Fibroblast of pulmonary artery (primary cell): ENCODE data around the gene RIT1.

Experiments
- DNase-seq: peaks from one replicate; pipeline ENCODE4 v3.0.0-alpha.2; 2010; ENCODE audit warnings: low read depth
- H3K4me3 ChIP-seq: replicated peaks from 2 replicates; pipeline ENCODE4 v1.5.1; 2011; ENCODE audit warnings: low read depth, mild to moderate bottlenecking, control low read depth, low read length, moderate library complexity
- CTCF ChIP-seq: IDR thresholded peaks from 2 replicates; pipeline ENCODE4 v1.5.1; 2011; ENCODE audit warnings: mild to moderate bottlenecking, control low read depth, low read length, inconsistent platforms; ENCODE audit errors: missing control alignments

RIT1 gene

DNA sequence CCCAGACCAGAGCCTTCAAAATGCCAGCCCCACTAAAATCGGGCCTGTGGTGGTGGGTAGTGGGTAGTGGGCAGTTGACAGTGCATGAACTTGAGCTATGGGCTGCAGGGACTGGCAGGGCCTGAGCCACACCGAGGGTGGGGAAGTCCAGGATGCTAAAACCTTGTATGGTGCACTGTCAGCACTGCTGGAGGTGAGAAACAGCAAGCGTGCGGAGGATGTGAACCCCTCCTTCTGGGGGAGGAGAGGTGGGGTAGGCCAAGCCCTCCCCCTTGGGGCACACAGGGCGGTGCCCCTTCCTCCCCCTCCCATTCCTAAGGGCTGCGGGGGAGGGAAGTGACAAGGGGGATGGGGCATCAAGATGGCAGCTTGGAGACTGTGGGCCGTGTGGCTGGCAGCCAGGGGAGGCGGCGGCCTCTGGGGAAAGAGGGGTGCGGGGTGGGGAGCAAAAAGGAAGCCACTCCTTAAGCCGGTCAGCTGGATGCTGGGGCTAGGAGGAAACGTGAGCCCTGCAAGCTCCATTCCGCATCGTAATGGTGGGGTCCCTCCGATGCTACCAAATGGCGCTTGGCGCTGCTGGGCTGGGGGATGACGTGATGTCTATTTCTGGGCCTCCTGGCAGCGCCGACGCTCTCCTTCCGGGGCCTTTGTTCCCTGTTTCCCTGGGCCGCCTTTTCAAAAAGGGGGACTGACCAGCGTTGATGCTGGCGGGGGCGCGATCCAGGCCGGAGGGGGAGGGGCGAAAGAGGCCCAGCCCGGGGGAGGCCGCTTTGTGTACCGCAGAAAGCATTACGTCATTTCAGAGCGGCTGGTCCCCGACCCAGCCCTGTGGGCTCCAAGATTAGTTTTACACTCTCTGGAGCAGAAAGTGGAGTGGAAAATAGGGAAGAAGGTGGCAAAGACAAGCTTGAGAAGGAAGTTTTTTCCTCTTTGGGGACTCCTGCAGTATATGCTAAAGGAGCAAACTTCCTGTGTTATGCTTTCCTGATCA, 51.0 kb downstream of the RIT1 start:
- H3K4me3 ChIP-seq = peak overlapping the region; percentile 72
- peak; percentile 90 for DNase-seq
- no peak for TF ChIP-seq CTCF

DNA sequence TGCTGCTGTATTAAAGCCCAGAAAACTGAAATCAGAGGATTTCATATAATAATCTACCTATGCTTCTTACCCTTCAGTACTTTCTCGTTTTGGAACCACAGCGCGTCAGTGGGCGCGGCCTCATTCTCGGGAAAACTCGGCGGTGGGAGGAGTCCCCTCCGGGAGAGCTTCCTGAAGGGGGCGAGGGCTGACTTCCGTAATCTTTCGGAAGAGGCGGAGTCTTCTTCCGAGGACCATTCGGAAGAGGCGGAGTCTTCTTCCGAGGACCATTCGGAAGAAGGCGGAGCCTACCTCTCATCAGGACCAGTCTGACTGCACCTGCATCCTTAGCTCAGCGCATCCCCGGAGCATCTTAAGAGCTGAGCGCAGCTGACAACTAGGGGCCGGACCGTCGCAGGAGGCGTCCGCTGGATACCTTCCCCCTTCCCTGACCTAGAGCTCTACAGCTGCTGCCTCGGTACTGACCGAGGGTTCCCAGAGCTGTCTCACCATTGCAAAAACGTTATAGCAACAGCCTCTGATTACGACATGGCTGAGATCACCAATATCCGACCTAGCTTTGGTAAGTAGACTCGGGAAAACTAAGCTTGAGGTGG, 51.8 kb downstream of the RIT1 start, which contains the start of gene SYT11:
Gene SYT11 (plus strand): TSS at position 334 of the 596 bp plus-strand sequence. CDS start 195 bp downstream, at position 529.
- TF ChIP-seq CTCF = no peak
- peak; percentile 98 for DNase-seq
- peak within 1 kb of the TSS; percentile 72 for H3K4me3 ChIP-seq

DNA sequence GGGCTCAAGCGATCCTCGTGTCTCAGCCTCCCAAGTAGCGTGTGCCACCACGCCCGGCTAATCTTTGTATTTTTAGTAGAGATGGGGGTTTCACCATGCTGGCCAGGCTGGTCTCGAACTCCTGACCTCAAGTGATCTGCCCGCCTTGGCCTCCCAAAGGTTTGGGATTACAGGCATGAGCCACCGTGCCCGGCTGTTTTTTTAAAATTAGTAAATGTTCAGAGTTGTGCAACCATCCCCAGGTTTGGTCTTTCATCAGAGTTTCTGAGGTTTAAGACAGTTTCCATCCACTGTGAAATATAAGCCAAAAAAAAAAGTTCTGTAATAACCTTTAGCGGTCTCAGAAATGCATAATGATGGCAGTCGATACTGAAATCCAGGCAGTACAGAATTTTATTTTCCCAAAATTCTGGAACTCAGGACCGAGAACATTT, 52.3 kb downstream of the RIT1 start:
- DNase-seq = no peak
- peak overlapping the region; percentile 72 for H3K4me3 ChIP-seq

DNA sequence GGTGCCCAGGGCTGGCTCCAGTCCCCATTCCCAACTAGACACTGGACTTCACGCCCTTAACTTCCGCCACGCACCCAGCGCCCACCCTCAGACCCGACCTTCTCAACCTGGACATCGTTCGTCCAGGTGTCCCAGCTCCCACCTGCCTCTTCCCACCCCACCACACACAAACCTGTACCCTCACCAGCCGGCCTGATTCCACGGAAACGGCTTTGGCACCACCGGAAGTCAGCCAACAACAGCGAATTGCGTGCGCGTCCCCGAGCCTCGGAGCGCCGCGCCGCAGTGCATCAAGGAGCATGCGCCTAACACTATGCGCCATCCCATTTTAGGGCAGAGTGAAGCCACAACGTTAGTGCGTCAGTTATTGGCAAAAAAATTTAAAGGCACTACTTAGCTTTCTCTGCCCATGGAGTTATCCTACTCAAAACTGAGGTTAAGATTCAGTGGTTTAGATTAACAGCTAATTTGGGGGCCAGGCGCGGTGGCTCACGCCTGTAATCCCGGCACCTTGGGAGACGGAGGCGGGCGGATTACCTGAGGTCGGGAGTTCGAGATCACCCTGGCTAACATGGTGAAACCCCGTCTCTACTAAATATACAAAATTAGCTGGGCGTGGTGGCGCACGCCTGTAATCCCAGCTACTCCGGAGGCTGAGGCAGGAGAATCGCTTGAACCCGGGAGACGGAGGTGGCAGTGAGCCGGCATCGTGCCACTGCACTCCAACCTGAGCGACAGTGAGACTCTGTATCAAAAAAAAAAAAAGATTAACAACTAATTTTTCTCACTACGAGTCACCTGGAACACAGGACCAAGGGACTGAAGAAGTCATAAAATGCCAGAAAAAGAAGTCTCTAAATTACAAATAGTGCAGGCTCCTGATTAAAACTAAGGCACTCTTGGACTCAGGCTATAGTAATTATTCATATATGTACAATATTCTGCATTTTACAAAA, 53.9 kb downstream of the RIT1 start, which contains the start of gene GON4L:
Gene GON4L (minus strand): TSS at position 240 of the 956 bp plus-strand sequence. CDS start 3,434 bp downstream, outside the sequence.
- DNase-seq = peak; percentile 94
- H3K4me3 ChIP-seq = peak within 1 kb of the TSS; percentile 97
- TF ChIP-seq CTCF = no peak

More for the DNA sequence above, 52.3 kb downstream of the RIT1 start:
- no peak for TF ChIP-seq CTCF

- TF ChIP-seq CTCF = no peak
- H3K4me3 ChIP-seq = peak overlapping the region; percentile 97
- no peak for DNase-seq
These were observed 54.7 kb downstream of the RIT1 start for GRCh38 chr1:155856257-155856974.
